H1 (cell line): ENCODE data around the gene SYNPO2L. TPM values are rescaled to one million over a fixed set of nuclear protein-coding genes. Genes with fewer than 3 reads are reported as not detected.

Source experiments
- CTCF ChIA-PET: fragments of 300-600 bp; sonication (Branson Sonifier 250); formaldehyde crosslinking; loops from one replicate; lab custom pipeline; 2021; ENCODE audit not compliant: partially characterized antibody; lab: Charles Lee
- POLR2A ChIA-PET: fragments of 300-600 bp; sonication (Branson Sonifier 250); formaldehyde crosslinking; loops from one replicate; lab custom pipeline; 2021; ENCODE audit warnings: inconsistent platforms; ENCODE audit not compliant: partially characterized antibody; lab: Charles Lee
- DNase-seq, 2 experiments: peaks; one replicate each; pipeline versions ENCODE4 v3.0.0 to v3.0.0-alpha.2; 2010 to 2022; ENCODE audit warnings: low spot score in 2 of 2, low read depth in 1 of 2, mixed read lengths in 1 of 2
- FAIRE-seq: peaks from 2 replicates; lab custom pipeline; 2011; peaks lifted over from hg19 to GRCh38; lab: Jason Lieb, UNC
- H2AFZ ChIP-seq: 2 replicates; pipeline ENCODE4 v1.8.1; 2012; ENCODE audit warnings: low read length, inconsistent platforms
- H2AK5ac ChIP-seq: 2 replicates; pipeline ENCODE4 v1.6.1; 2013; ENCODE audit warnings: low read depth, low read length
- H2BK120ac ChIP-seq: replicated peaks from 2 replicates; pipeline ENCODE3; 2013; ENCODE audit warnings: low read depth, low read length, inconsistent platforms
- H2BK12ac ChIP-seq: 2 replicates; pipeline ENCODE4 v1.6.1; 2013; ENCODE audit warnings: low read depth, low read length
- H2BK15ac ChIP-seq: 2 replicates; pipeline ENCODE4 v1.6.1; 2013; ENCODE audit warnings: low read length
- H2BK20ac ChIP-seq: 2 replicates; pipeline ENCODE4 v1.6.1; 2013; ENCODE audit warnings: low read length
- H2BK5ac ChIP-seq: 2 replicates; pipeline ENCODE4 v1.6.1; 2013; ENCODE audit warnings: low read depth, low read length
- H3K14ac ChIP-seq: 2 replicates; pipeline ENCODE4 v1.6.1; 2013; ENCODE audit warnings: inconsistent platforms; ENCODE audit not compliant: insufficient read length
- H3K18ac ChIP-seq: 2 replicates; pipeline ENCODE4 v1.6.1; 2013; ENCODE audit warnings: low read length; ENCODE audit errors: extremely low read depth
- H3K23ac ChIP-seq: 2 replicates; pipeline ENCODE4 v1.6.1; 2013; ENCODE audit warnings: inconsistent platforms; ENCODE audit not compliant: insufficient read length
- H3K23me2 ChIP-seq: 2 replicates; pipeline ENCODE4 v1.6.1; 2013; ENCODE audit warnings: low read depth, low read length
- H3K27ac ChIP-seq: 2 replicates; pipeline ENCODE4 v1.6.1; 2011; ENCODE audit warnings: low read depth, low read length, inconsistent platforms
- H3K27me3 ChIP-seq, 4 experiments: replicated peaks in 1 of 4; 1 replicate in 1 of 4; 2 replicates in 3 of 4; pipeline versions ENCODE4 v1.6.1 to v1.8.1; 2011 to 2013; ENCODE audit warnings: low read length in 3 of 4, mild to moderate bottlenecking in 3 of 4, inconsistent platforms in 2 of 4, mixed read lengths in 2 of 4, moderate library complexity in 1 of 4; ENCODE audit not compliant: control insufficient read depth in 3 of 4, insufficient read depth in 3 of 4; ENCODE audit errors: extremely low read depth in 1 of 4
- H3K36me3 ChIP-seq, 4 experiments: 2 replicates each; pipeline versions ENCODE4 v1.6.1 to v1.8.1; 2011 to 2013; ENCODE audit warnings: mild to moderate bottlenecking in 4 of 4, low read length in 3 of 4, moderate library complexity in 2 of 4, control low read depth in 1 of 4, inconsistent platforms in 1 of 4; ENCODE audit not compliant: insufficient read depth in 4 of 4, control insufficient read depth in 2 of 4
- H3K4ac ChIP-seq: replicated peaks from 2 replicates; pipeline ENCODE3; 2013; ENCODE audit warnings: low read length, low read depth, mixed read lengths, inconsistent platforms; ENCODE audit not compliant: insufficient read length
- H3K4me1 ChIP-seq, 4 experiments: replicated peaks in 1 of 4; 1 replicate in 1 of 4; 2 replicates in 3 of 4; pipeline versions ENCODE4 v1.6.1 to v1.8.1; 2011 to 2013; ENCODE audit warnings: low read length in 3 of 4, inconsistent platforms in 2 of 4, mixed read lengths in 1 of 4; ENCODE audit not compliant: insufficient read depth in 4 of 4, control insufficient read depth in 3 of 4
- H3K4me2 ChIP-seq, 2 experiments: 2 replicates each; pipeline versions ENCODE4 v1.6.1 to v1.8.1; 2011 to 2013; ENCODE audit warnings: low read depth in 2 of 2, low read length in 2 of 2, control low read depth in 1 of 2, inconsistent platforms in 1 of 2, mild to moderate bottlenecking in 1 of 2; ENCODE audit not compliant: insufficient read depth in 1 of 2
- H3K4me3 ChIP-seq, 4 experiments: fragments of 200-600, 300-600 bp in 1 of 4; sonication (generic), shearing (Covaris generic), sonication (Bioruptor Twin) in 1 of 4; 2 replicates each; pipeline versions ENCODE4 v1.5.1 to v1.8.1; 2011 to 2016; ENCODE audit warnings: low read length in 4 of 4, low read depth in 3 of 4, control low read depth in 2 of 4, inconsistent platforms in 2 of 4, mild to moderate bottlenecking in 2 of 4, mixed read lengths in 1 of 4, moderate library complexity in 1 of 4; ENCODE audit not compliant: insufficient read depth in 2 of 4; ENCODE audit errors: extremely low read depth in 1 of 4
- H3K56ac ChIP-seq: replicated peaks from 2 replicates; pipeline ENCODE3; 2013; ENCODE audit warnings: low read depth, mild to moderate bottlenecking, mixed read lengths, low read length, inconsistent platforms; ENCODE audit not compliant: insufficient read length
- H3K79me1 ChIP-seq: 2 replicates; pipeline ENCODE4 v1.6.1; 2013; ENCODE audit warnings: low read depth, low read length, control low read depth
- H3K79me2 ChIP-seq, 2 experiments: 2 replicates each; pipeline versions ENCODE4 v1.6.1 to v1.8.1; 2012 to 2013; ENCODE audit warnings: low read length in 2 of 2, mild to moderate bottlenecking in 2 of 2, inconsistent platforms in 1 of 2; ENCODE audit not compliant: insufficient read depth in 2 of 2, control insufficient read depth in 1 of 2
- H3K9ac ChIP-seq, 4 experiments: replicated peaks in 1 of 4; 1 replicate in 1 of 4; 2 replicates in 3 of 4; pipeline versions ENCODE4 v1.6.1 to v1.8.1; 2011 to 2013; ENCODE audit warnings: low read depth in 3 of 4, low read length in 3 of 4, control low read depth in 2 of 4, mild to moderate bottlenecking in 2 of 4, moderate library complexity in 2 of 4, inconsistent platforms in 1 of 4; ENCODE audit errors: extremely low read depth in 1 of 4
- H3K9me3 ChIP-seq, 2 experiments: 2 replicates each; pipeline versions ENCODE4 v1.6.1 to v1.8.1; 2012 to 2013; ENCODE audit warnings: mild to moderate bottlenecking in 2 of 2, moderate library complexity in 2 of 2, control low read depth in 1 of 2, inconsistent platforms in 1 of 2, low read depth in 1 of 2, low read length in 1 of 2, mixed read lengths in 1 of 2; ENCODE audit not compliant: insufficient read depth in 2 of 2
- H4K20me1 ChIP-seq, 2 experiments: replicated peaks in 1 of 2; 2 replicates each; pipeline versions ENCODE3 to v1.8.1; 2011 to 2013; ENCODE audit warnings: inconsistent platforms in 2 of 2, low read length in 2 of 2, mild to moderate bottlenecking in 1 of 2; ENCODE audit not compliant: insufficient read depth in 2 of 2, control insufficient read depth in 1 of 2
- H4K5ac ChIP-seq: 2 replicates; pipeline ENCODE4 v1.6.1; 2013; ENCODE audit warnings: low read length, low read depth, mixed read lengths, inconsistent platforms; ENCODE audit not compliant: insufficient read length
- H4K8ac ChIP-seq: 2 replicates; pipeline ENCODE4 v1.8.0; 2013; ENCODE audit warnings: mild to moderate bottlenecking, moderate library complexity, low read length, inconsistent platforms; ENCODE audit not compliant: insufficient read depth; ENCODE audit errors: extremely low read depth
- H4K91ac ChIP-seq: replicated peaks from 2 replicates; pipeline ENCODE3; 2013; ENCODE audit warnings: low read length, mixed read lengths, inconsistent platforms; ENCODE audit not compliant: insufficient read length
- HDAC6 ChIP-seq: IDR thresholded peaks from one replicate; pipeline ENCODE4 v1.7.1; 2012; ENCODE audit warnings: low read depth, mild to moderate bottlenecking, inconsistent platforms, low read length, moderate library complexity
- KDM4A ChIP-seq: IDR thresholded peaks from one replicate; pipeline ENCODE4 v1.7.1; 2012; ENCODE audit warnings: low read depth, mild to moderate bottlenecking, moderate library complexity, low read length, inconsistent platforms; ENCODE audit not compliant: severe bottlenecking
- RAD21 ChIP-seq, 2 experiments: IDR thresholded peaks in 1 of 2; conservative IDR thresholded peaks in 1 of 2; 2 replicates each; pipeline ENCODE4 v1.6.1; 2011; ENCODE audit warnings: low read depth in 2 of 2, low read length in 2 of 2, improper control_type of control experiment in 1 of 2, inconsistent platforms in 1 of 2, mild to moderate bottlenecking in 1 of 2, moderate library complexity in 1 of 2
- RXRA ChIP-seq: IDR thresholded peaks from 2 replicates; pipeline ENCODE4 v1.6.1; 2011; ENCODE audit warnings: low read depth, mild to moderate bottlenecking, low read length, moderate library complexity; ENCODE audit not compliant: insufficient read depth
- SIN3A ChIP-seq, 2 experiments: IDR thresholded peaks in 1 of 2; conservative IDR thresholded peaks in 1 of 2; 2 replicates each; pipeline ENCODE4 v1.6.1; 2011 to 2012; ENCODE audit warnings: low read length in 2 of 2, improper control_type of control experiment in 1 of 2, low read depth in 1 of 2, mild to moderate bottlenecking in 1 of 2
- SIRT6 ChIP-seq: IDR thresholded peaks from one replicate; pipeline ENCODE4 v1.7.1; 2012; ENCODE audit warnings: low read length, inconsistent platforms
- SP4 ChIP-seq: IDR thresholded peaks from 2 replicates; pipeline ENCODE4 v1.6.1; 2012; ENCODE audit warnings: low read length, inconsistent platforms
- whole genome bisulfite sequencing, 2 experiments: shearing (Covaris generic) in 1 of 2; methylation state at CpG; one replicate each; pipeline versions ENCODE4 v1.1.6 to v1.1.7; 2013 to 2015; ENCODE audit warnings: low lambda C conversion rate in 2 of 2, mixed read lengths in 2 of 2, inconsistent platforms in 1 of 2, low coverage in 1 of 2, missing lambda C conversion rate in 1 of 2; ENCODE audit not compliant: insufficient replicate concordance in 2 of 2, insufficient coverage in 1 of 2, insufficient read length in 1 of 2; ENCODE audit errors: extremely low coverage in 1 of 2, missing lambda C conversion rate in 1 of 2; 5-methylcytosine and 5-hydroxymethylcytosine counted together
- polyA plus RNA-seq, 7 experiments: library from polyadenylated mRNA; depleted of rRNA in 3 of 7; stranded (reverse) in 5 of 7; unstranded in 2 of 7; fragments of >200 nt in 5 of 7; fragments of 200-250 nt in 2 of 7; gene quantifications; 1 replicate in 5 of 7; 2 replicates in 1 of 7; 4 replicates in 1 of 7; pipeline versions ENCODE4 v1.2.1 to v1.2.3, GENCODE V29; 2011 to 2013; ENCODE audit warnings: missing spikeins in 2 of 7, mixed read lengths in 2 of 7
- total RNA-seq: library from RNA; stranded (reverse); fragmentation: NEBNext Ultra II Directional; extraction: Animal tissue kit (Norgen Biotek cat#: 25700); gene quantifications from 2 replicates; pipeline ENCODE4 v1.2.1, GENCODE V29; 2021

The SYNPO2L gene
- total and polyA plus RNA-seq, 2 of the 8 experiments (the other 6 are each of a cell fraction or from before 2014, with no cell fraction given) = 0.05 to 0.19 TPM

- Histone ChIP-seq H4K5ac (no peak overlapping the region), H3K4me3 (peak overlapping the region in 3 of 4 experiments; percentile 52 to 87 (median 78); a peak in 5 of 8 replicates), H4K91ac (no peak overlapping the region), H2BK12ac (0 out of 2 replicates have a peak overlapping the region, but pooled peaks have one; percentile 70), H2AK5ac (no peak overlapping the region; the same call in 1 of the 2 replicates), H2AFZ (peak overlapping the region; percentile 92; the same call in 1 of the 2 replicates), H3K56ac (no peak overlapping the region), H3K9me3 (no peaks in the 10 kb centered on the region), H2BK15ac (0 out of 2 replicates have a peak overlapping the region, but pooled peaks have one; percentile 67), H3K36me3 (no peaks in the 10 kb centered on the region), H3K79me2 (no peaks in the 10 kb centered on the region), H2BK20ac (peak overlapping the region; percentile 61; the same call in 1 of the 2 replicates), H3K4me1 (peaks cover 0 to 15% (median 9%) of the 10 kb centered on the region in 4 experiments; a peak in 6 of 7 replicates), H4K8ac (no peak overlapping the region), H3K9ac (peak overlapping the region in 3 of 4 experiments; percentile 4 to 76 (median 9); a peak in 3 of 7 replicates), H3K27me3 (no peaks in the 10 kb centered on the region), H3K4ac (no peak overlapping the region), H3K23ac (no peak overlapping the region), H4K20me1 (no peaks in the 10 kb centered on the region), H3K14ac (no peak overlapping the region), H2BK5ac (peak overlapping the region; percentile 89), H3K18ac (peak overlapping the region; percentile 7), H3K27ac (peak overlapping the region; percentile 51; the same call in 1 of the 2 replicates), H2BK120ac (no peak overlapping the region), H3K79me1 (no peaks in the 10 kb centered on the region), H3K4me2 (peak overlapping the region; percentile 80 to 84), H3K23me2 (peaks cover 9% of the 10 kb centered on the region; the same call in 1 of the 2 replicates)
- TF ChIP-seq SP4 (no peak), SIRT6 (no peak), HDAC6 (no peak), SIN3A (conservative IDR thresholded peaks at IDR 0.05 in 1 of 2, IDR thresholded peaks at IDR 0.05 in 1 of 2; ENCODE audit: low read depth in 1 of 2, low read length in 2 of 2) (no peak), RAD21 (IDR thresholded peaks at IDR 0.05 in 1 of 2, conservative IDR thresholded peaks at IDR 0.05 in 1 of 2; ENCODE audit: low read depth in 2 of 2, low read length in 2 of 2) (no peak), KDM4A (peak; percentile 3), RXRA (no peak)
- peak in 1 of 2 experiments; percentile 63 for DNase-seq
- FAIRE-seq = no peak
- WGBS, 2 experiments = 83% methylated on average over 9 of the region's 9 CpGs; no CpG with 5 or more reads in 1 of the 2 experiments
- ChIA-PET POLR2A (interaction anchor here (1.0 to 3.0 kb wide), 8 partner anchors 13 to 147 kb away, joined by 3 to 13 read pairs (median 4); partner anchors contain the start of genes SEC24C and USP54), CTCF (interaction anchor here (0.6 to 14.5 kb wide), 4 partner anchors 16 to 528 kb away, joined by 3 to 271 read pairs (median 16); no protein-coding TSS in a partner anchor)
These were observed 9.2 kb downstream of the SYNPO2L start for GRCh38 chr10:73646598-73647041.
